ENCODE measurements around the gene C11orf68.

DNA sequence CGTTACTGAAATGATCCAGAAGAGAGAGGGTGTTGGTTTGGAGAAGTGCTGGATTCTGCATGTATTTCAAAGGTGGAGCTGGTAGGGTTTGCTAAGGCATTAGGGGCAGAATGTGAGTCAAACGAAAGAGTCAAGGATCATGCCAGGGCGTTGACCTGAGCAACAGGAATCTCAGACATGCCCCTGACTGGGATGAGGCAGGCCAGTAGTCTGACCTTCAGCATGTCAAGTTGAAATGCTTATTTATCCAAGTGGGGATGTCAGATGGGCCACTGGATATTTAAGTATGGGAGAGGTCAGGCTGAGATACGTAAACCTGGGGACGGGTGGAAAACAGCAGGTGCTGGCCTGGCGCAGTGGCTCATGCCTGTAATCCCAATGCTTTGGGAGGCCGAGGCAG is 23.7 kb upstream of the C11orf68 start:
- no peak for TF ChIP-seq EZH2phosphoT487 (IDR thresholded peaks at IDR 0.05)
- TF ChIP-seq, protein P1, sequence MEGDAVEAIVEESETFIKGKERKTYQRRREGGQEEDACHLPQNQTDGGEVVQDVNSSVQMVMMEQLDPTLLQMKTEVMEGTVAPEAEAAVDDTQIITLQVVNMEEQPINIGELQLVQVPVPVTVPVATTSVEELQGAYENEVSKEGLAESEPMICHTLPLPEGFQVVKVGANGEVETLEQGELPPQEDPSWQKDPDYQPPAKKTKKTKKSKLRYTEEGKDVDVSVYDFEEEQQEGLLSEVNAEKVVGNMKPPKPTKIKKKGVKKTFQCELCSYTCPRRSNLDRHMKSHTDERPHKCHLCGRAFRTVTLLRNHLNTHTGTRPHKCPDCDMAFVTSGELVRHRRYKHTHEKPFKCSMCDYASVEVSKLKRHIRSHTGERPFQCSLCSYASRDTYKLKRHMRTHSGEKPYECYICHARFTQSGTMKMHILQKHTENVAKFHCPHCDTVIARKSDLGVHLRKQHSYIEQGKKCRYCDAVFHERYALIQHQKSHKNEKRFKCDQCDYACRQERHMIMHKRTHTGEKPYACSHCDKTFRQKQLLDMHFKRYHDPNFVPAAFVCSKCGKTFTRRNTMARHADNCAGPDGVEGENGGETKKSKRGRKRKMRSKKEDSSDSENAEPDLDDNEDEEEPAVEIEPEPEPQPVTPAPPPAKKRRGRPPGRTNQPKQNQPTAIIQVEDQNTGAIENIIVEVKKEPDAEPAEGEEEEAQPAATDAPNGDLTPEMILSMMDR (IDR thresholded peaks at IDR 0.05), result no peak

Data from neural progenitor cell (in vitro differentiated cells).